Femur (tissue), 1 donor: ENCODE measurements around the gene SAP30L.

Source experiments
- DNase-seq: peaks from one replicate; pipeline ENCODE4 v3.0.0-alpha.2; 2017

The SAP30L gene

GRCh38 chr5:154421868-154422267 lies 23.9 kb upstream of the SAP30L start:
- DNase-seq = no peak

GRCh38 chr5:154422298-154422697 lies 23.5 kb upstream of the SAP30L start:
- DNase-seq = no peak

GRCh38 chr5:154428208-154428607 lies 17.6 kb upstream of the SAP30L start:
- no peak for DNase-seq

- no peak for DNase-seq
These were observed 16.5 kb upstream of the SAP30L start for GRCh38 chr5:154429341-154429740.

- no peak for DNase-seq
These were observed 15.3 kb upstream of the SAP30L start for GRCh38 chr5:154430466-154430865.

- DNase-seq = no peak
These were observed 14.7 kb upstream of the SAP30L start for GRCh38 chr5:154430961-154431630.

GRCh38 chr5:154435226-154435625 lies 10.6 kb upstream of the SAP30L start:
- DNase-seq = no peak

GRCh38 chr5:154437281-154437965 lies 8.4 kb upstream of the SAP30L start:
- no peak for DNase-seq

- DNase-seq = no peak
These were observed 5.3 kb upstream of the SAP30L start for GRCh38 chr5:154440540-154440939.

- no peak for DNase-seq
These were observed 3.0 kb upstream of the SAP30L start for GRCh38 chr5:154442801-154443200.

GRCh38 chr5:154444556-154445421 lies 1.0 kb upstream of the SAP30L start:
- DNase-seq = peak; percentile 23

- peak; percentile 84 for DNase-seq
These were observed 645 bp downstream of the SAP30L start for GRCh38 chr5:154446195-154447088.

GRCh38 chr5:154447089-154447725 lies 1.4 kb downstream of the SAP30L start:
- DNase-seq = no peak

GRCh38 chr5:154449786-154450185 lies 4.0 kb downstream of the SAP30L start:
- DNase-seq = no peak

GRCh38 chr5:154451957-154452356 lies 6.2 kb downstream of the SAP30L start:
- DNase-seq = no peak

- DNase-seq = no peak
These were observed 9.8 kb downstream of the SAP30L start for GRCh38 chr5:154455585-154455984.

- DNase-seq = no peak
These were observed 10.7 kb downstream of the SAP30L start for GRCh38 chr5:154456540-154456939.

- DNase-seq = no peak
These were observed 13.2 kb downstream of the SAP30L start for GRCh38 chr5:154459015-154459414.

GRCh38 chr5:154460172-154460571 lies 14.4 kb downstream of the SAP30L start:
- no peak for DNase-seq

- no peak for DNase-seq
These were observed 15.7 kb downstream of the SAP30L start for GRCh38 chr5:154461531-154461930.

GRCh38 chr5:154464438-154464837 lies 18.6 kb downstream of the SAP30L start:
- no peak for DNase-seq

GRCh38 chr5:154465169-154465568 lies 19.4 kb downstream of the SAP30L start:
- DNase-seq = no peak
